OCI-LY3 (cell line): ENCODE results near the gene VEGFD.

ENCODE experiments used
- EZH2phosphoT487 ChIP-seq: fragments of 200-600 bp; shearing (Covaris generic); IDR thresholded peaks from 2 replicates; pipeline ENCODE4 v1.6.1; 2018; ENCODE audit warnings: antibody characterized with exemption, mixed run types, low read depth
- TF ChIP-seq, protein P1 (sequence below): fragments of 200-600, 300-600 bp; sonication (generic); IDR thresholded peaks from 2 replicates; pipeline ENCODE4 v1.5.1; 2014; ENCODE audit warnings: antibody characterized with exemption, low read length, low read depth

DNA sequence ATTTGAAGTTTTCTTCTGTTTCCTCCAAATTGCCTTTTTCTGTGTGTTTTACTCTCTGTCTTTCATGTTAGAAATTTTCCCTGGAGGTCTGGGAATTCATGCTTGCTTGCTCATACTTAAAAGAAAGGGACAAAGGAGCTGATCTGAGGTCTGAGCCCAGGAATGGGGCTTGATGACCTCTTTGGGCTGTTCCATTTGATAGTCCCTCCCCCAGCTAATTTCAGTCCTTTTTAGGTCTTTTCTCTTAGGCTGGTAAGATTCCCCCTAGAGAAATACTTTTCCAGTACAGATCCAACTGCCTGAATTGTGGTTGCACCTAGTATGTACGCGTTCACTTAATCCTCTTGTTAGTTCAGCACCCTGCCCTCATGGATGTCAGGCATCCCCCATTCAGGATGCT, 43.3 kb downstream of the VEGFD start:
- TF ChIP-seq, protein P1, sequence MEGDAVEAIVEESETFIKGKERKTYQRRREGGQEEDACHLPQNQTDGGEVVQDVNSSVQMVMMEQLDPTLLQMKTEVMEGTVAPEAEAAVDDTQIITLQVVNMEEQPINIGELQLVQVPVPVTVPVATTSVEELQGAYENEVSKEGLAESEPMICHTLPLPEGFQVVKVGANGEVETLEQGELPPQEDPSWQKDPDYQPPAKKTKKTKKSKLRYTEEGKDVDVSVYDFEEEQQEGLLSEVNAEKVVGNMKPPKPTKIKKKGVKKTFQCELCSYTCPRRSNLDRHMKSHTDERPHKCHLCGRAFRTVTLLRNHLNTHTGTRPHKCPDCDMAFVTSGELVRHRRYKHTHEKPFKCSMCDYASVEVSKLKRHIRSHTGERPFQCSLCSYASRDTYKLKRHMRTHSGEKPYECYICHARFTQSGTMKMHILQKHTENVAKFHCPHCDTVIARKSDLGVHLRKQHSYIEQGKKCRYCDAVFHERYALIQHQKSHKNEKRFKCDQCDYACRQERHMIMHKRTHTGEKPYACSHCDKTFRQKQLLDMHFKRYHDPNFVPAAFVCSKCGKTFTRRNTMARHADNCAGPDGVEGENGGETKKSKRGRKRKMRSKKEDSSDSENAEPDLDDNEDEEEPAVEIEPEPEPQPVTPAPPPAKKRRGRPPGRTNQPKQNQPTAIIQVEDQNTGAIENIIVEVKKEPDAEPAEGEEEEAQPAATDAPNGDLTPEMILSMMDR: no peak
- TF ChIP-seq EZH2phosphoT487: no peak
